ENCODE measurements around the gene FGFR4. TPM values are rescaled to one million over a fixed set of nuclear protein-coding genes. Genes with fewer than 3 reads are reported as not detected.

Gene FGFR4
- total RNA-seq, 2 donors from 2014 or later: 1.7 to 2.4 TPM

DNA sequence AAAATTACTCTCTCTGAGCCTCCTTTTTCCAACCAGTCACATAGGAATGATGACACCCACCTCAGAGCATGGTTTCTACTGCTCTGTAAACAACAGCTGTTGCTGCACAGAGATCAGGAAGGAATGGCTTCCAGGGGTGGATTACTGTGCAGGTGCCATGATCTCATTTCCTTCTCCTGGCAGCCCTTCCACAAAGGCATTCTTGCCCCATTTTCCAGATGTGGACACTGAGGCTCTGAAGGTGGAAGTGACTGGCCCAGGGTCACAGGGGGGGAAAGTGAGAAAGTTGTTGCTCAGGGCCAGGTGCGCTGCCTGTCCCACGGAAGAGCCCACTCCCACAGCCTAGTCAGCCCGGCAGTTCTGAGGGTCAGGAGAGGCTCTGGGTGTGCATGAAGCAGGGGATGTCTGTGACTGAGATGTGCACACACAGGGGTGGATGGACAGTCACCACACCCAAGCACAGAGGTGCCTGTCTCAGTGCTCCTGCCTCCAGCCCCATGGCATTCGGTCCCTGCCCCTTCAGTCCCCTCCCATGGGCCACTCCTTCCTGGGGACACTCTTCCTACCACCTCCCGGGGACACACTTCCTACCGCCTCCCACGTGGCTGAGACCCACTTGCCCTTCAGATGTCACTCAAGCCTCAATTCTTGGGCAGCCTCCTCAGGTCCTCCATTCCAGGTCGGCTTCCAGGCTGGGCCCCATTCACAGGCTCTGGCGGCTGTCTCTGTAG is 17.0 kb downstream of the FGFR4 start:
- Mint-ChIP-seq H3K36me3 (ENCODE audit: low read depth) (no peaks in the 10 kb centered on the region), H3K4me1 (no peaks in the 10 kb centered on the region), H3K4me3 (no peak overlapping the region), H3K27ac (no peak overlapping the region), H3K9me3 (no peaks in the 10 kb centered on the region), H3K27me3 (no peaks in the 10 kb centered on the region)
- no peak for ATAC-seq (replicated peaks)

DNA sequence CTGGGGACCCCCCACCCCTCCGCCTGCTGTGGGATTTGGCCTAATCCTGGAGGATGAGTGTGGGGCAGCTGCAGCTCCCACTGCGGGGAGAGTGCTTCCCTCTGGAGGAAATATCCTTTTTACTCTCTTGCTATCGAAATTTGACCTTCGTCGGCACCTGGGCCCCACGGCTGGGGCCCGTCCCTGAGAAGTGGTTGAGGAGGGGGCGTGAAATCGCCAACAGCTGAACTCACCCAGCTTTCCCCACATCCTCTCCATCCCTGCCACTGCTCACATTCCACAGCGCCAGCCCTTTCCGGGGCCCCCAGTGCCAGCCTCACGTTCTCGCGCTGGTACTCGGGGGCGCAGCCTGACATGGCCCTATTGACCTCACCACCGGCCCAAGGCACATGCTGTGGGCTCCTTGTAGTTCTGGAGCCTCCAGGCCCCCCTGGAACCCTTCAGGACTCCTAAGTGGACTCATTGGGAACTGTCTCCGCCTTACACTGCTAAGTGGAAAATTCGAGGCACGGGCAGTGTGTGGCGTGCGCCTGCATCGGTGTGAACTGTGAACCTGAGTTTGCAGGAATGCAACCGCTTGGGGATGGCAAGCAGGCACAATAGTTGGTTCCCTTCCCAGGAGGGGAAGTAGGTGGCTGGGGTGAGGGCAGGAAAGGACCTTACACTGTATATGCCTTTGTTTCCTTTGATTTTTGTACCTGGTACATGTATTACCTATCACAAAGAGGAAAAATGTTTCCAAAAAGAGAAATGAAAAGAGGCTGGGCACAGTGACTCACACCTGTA is 19.2 kb downstream of the FGFR4 start:
- no peak overlapping the region for H3K27ac Mint-ChIP-seq
- H3K36me3 Mint-ChIP-seq (ENCODE audit: low read depth): no peaks in the 10 kb centered on the region
- H3K27me3 Mint-ChIP-seq: no peaks in the 10 kb centered on the region
- H3K4me3 Mint-ChIP-seq: no peak overlapping the region
- ATAC-seq (replicated peaks): no peak
- H3K9me3 Mint-ChIP-seq: no peaks in the 10 kb centered on the region
- H3K4me1 Mint-ChIP-seq: no peaks in the 10 kb centered on the region

DNA sequence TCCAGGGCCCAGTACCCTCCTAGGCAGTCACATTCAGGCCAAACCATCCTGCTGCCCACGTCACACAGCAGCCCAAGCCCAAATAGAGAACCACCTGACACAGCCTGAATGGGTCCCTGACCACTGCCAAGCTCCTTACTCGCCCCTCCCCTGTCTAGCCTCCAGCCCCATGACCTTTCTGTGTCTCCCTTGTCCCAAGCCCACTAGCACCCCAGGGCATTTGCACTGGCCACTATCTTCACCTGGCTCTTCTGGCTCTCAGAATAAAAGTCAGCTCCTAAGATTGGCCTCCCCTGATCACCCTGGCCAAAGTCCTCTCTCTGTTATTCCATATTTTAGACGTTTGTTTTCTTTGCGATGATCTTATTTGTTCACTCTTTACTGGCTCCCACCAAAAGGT is 20.4 kb downstream of the FGFR4 start:
- H3K4me3 Mint-ChIP-seq: no peak overlapping the region
- H3K27me3 Mint-ChIP-seq: no peaks in the 10 kb centered on the region
- no peaks in the 10 kb centered on the region for H3K9me3 Mint-ChIP-seq
- H3K36me3 Mint-ChIP-seq (ENCODE audit: low read depth): no peaks in the 10 kb centered on the region
- H3K27ac Mint-ChIP-seq: no peak overlapping the region
- peaks cover 5% of the 10 kb centered on the region for H3K4me1 Mint-ChIP-seq
- ATAC-seq (replicated peaks): no peak

DNA sequence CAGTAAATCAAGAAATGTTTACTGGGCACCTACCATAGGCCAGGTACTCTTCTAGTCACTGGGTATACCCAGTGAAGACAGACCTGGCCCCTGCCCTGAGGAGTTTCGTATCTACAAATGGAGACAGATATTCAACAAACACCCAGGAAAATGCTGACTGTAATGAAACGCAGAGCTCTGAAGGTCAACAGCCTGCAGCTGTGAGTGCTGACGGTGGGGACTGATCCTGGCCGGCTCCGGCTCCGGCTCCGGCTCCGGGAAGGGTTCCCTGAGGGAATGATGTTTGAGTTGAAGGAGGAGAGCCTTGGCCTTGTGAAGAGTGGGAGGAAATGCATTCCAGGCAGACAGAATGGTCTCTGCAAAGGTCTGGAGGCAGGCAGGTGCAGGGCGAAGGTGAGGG is 23.1 kb downstream of the FGFR4 start:
- H3K27ac Mint-ChIP-seq: no peak overlapping the region
- H3K36me3 Mint-ChIP-seq (ENCODE audit: low read depth): no peaks in the 10 kb centered on the region
- H3K4me3 Mint-ChIP-seq: no peak overlapping the region
- ATAC-seq (replicated peaks): no peak
- H3K9me3 Mint-ChIP-seq: no peaks in the 10 kb centered on the region
- peaks cover 5% of the 10 kb centered on the region for H3K4me1 Mint-ChIP-seq
- H3K27me3 Mint-ChIP-seq: no peaks in the 10 kb centered on the region

DNA sequence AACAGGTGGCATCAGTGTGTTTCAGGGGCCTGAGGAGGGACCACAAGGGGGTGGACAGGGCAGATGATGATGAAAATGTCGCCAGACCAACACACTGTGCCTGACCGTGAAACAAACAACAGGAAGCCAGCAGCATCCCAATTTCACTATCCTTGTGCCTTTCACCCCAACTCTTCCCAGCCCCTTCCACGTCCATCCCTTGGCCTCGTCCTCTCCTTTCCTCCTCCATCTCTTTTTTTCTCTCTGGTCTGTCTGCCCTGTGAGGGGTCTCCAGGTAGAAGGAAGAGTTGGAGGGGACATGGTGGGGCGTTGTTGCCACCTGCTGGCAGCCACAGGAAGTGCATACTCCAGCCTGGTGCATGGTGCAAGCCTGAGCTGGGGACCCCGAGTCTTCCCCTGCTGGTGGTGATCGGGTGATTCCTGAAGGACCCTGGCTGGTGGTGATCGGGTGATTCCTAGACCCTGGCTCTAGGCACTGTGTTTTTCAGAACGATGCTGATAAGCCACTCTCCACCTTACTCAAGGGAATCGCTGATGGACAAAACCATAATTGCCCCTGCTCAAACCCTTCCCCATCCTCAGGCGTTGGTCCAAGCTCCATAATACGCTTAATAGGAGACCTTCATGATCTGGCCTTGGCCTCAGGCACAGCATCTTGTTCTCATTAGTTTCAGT is 25.1 kb downstream of the FGFR4 start:
- H3K27me3 Mint-ChIP-seq: no peaks in the 10 kb centered on the region
- H3K9me3 Mint-ChIP-seq: no peaks in the 10 kb centered on the region
- peaks cover 13% of the 10 kb centered on the region for H3K4me1 Mint-ChIP-seq
- peak overlapping the region; percentile 72 for H3K27ac Mint-ChIP-seq
- H3K4me3 Mint-ChIP-seq: no peak overlapping the region
- peak; percentile 48 for ATAC-seq (replicated peaks)
- no peaks in the 10 kb centered on the region for H3K36me3 Mint-ChIP-seq (ENCODE audit: low read depth)

- Mint-ChIP-seq H3K27me3 (no peaks in the 10 kb centered on the region), H3K9me3 (no peaks in the 10 kb centered on the region), H3K4me1 (peaks cover 13% of the 10 kb centered on the region), H3K27ac (peak overlapping the region; percentile 63), H3K36me3 (ENCODE audit: low read depth) (no peaks in the 10 kb centered on the region), H3K4me3 (no peak overlapping the region)
- ATAC-seq (replicated peaks): no peak
These were observed 26.0 kb downstream of the FGFR4 start for GRCh38 chr5:177112589-177113220.

DNA sequence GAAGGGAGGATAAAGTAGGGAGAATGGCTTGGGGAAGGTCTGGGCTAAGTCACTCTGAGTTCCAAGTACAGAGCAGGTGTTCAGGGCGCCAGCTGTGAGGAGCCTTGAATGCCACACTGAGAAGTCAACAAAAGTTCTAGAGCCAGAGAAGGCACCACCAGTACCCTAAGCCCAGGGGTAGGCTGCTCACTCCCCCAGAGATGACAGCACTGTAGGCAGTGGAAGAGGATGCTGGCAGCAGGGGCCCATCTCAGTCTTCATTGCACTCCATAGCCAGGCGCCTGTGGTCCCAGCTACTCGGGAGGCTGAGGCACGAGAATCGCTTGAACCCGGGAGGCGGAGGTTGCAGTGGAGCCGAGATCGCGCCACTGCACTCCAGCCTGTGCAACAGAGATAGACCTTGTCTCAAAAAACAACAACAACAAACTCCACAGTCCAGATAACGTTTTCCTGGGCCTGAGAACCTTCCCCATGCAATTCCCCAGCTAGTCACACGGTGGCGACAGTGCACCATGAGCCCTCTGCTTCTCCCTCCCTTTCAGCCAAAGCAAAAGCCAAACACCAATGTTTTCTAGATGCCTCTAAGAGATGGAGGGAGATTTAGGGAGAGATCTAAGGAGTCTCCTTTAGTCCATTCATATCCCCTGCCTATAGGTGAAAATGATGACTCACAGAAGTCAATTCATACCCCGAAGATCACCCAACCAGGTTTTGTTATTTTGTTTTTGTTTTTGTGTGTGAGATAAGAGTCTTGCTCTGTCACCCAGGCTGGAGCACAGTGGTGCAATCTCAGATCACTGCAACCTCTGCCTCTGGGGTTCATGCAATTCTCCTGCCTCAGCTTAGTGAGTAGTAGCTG is 27.1 kb downstream of the FGFR4 start:
- peak; percentile 45 for ATAC-seq (replicated peaks)
- H3K4me1 Mint-ChIP-seq: peaks cover 13% of the 10 kb centered on the region
- H3K36me3 Mint-ChIP-seq (ENCODE audit: low read depth): no peaks in the 10 kb centered on the region
- no peaks in the 10 kb centered on the region for H3K27me3 Mint-ChIP-seq
- H3K4me3 Mint-ChIP-seq: peak overlapping the region; percentile 2
- peak overlapping the region; percentile 63 for H3K27ac Mint-ChIP-seq
- no peaks in the 10 kb centered on the region for H3K9me3 Mint-ChIP-seq

- H3K9me3 Mint-ChIP-seq: no peaks in the 10 kb centered on the region
- peak overlapping the region; percentile 76 for H3K4me3 Mint-ChIP-seq
- peak; percentile 100 for ATAC-seq (replicated peaks)
- H3K36me3 Mint-ChIP-seq (ENCODE audit: low read depth): no peaks in the 10 kb centered on the region
- no peaks in the 10 kb centered on the region for H3K27me3 Mint-ChIP-seq
- peak overlapping the region; percentile 81 for H3K27ac Mint-ChIP-seq
- peaks cover 10% of the 10 kb centered on the region for H3K4me1 Mint-ChIP-seq
These were observed 30.1 kb downstream of the FGFR4 start for GRCh38 chr5:177116631-177117373.

DNA sequence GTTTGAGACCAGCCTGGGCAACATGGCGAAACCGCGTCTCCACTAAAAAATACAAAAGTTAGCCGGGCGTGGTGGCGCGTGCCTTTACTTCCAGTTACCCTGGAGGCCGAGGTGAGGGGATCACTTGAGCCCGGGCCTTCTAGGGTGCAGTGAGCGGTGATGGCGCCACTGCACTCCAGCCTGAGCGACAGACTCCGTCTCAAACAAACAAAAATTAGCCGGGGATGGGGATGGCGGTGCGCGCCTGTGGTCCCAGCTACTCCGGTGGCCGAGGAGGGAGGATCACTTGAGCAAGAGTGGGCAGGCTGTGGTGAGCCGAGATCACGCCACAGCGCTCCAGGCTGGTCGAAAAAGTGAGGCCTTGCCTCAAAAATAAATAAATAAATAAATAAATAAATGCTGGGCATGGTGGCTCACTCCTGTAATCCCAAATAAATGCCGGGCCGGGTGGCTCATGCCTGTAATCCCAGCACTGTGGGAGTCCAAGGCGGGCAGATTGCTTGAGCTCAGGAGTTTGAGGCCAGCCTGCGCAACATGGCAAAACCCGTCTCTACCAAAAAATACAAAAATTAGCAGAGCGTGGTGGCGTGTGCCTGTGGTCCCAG is 30.8 kb downstream of the FGFR4 start:
- no peaks in the 10 kb centered on the region for H3K9me3 Mint-ChIP-seq
- no peak for ATAC-seq (replicated peaks)
- peak overlapping the region; percentile 81 for H3K27ac Mint-ChIP-seq
- H3K27me3 Mint-ChIP-seq: no peaks in the 10 kb centered on the region
- peaks cover 8% of the 10 kb centered on the region for H3K4me1 Mint-ChIP-seq
- no peaks in the 10 kb centered on the region for H3K36me3 Mint-ChIP-seq (ENCODE audit: low read depth)
- peak overlapping the region; percentile 76 for H3K4me3 Mint-ChIP-seq

GRCh38 chr5:177122566-177122965 is 35.9 kb downstream of the FGFR4 start:
- Mint-ChIP-seq H3K36me3 (ENCODE audit: low read depth) (no peaks in the 10 kb centered on the region), H3K9me3 (no peaks in the 10 kb centered on the region), H3K27ac (no peak overlapping the region), H3K4me3 (no peak overlapping the region), H3K4me1 (no peaks in the 10 kb centered on the region), H3K27me3 (no peaks in the 10 kb centered on the region)
- ATAC-seq (replicated peaks): no peak

GRCh38 chr5:177123789-177124485 is 37.2 kb downstream of the FGFR4 start:
- Mint-ChIP-seq H3K9me3 (no peaks in the 10 kb centered on the region), H3K4me1 (peaks cover 9% of the 10 kb centered on the region), H3K27ac (no peak overlapping the region), H3K4me3 (no peak overlapping the region), H3K27me3 (no peaks in the 10 kb centered on the region), H3K36me3 (ENCODE audit: low read depth) (no peaks in the 10 kb centered on the region)
- ATAC-seq (replicated peaks): peak; percentile 22

DNA sequence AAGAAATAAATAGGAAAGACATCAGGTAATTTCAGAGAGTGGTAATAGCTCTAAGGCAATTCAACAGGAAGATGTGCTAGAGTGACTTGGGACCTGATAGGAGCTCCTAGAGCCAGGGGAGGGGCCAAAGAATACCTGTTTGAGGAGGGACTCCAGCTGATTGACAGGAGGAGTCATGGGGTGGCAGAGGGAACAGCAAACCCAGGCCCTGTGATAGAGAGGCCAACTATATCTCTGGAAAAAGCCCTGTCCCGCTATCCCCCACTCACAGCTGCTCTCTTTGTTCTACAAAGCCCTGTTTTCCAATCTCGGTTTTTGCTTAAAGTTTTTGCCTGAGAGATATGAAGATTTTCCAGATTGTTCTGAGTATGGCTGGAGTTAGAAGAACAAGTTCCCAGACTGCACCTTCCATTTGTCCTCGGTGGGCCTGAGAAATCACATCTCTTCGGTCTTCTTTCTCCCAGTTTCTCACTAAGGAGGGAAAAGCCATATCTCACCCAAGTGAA is 37.8 kb downstream of the FGFR4 start:
- Mint-ChIP-seq H3K4me3 (no peak overlapping the region), H3K4me1 (peaks cover 15% of the 10 kb centered on the region), H3K36me3 (ENCODE audit: low read depth) (no peaks in the 10 kb centered on the region), H3K27me3 (no peaks in the 10 kb centered on the region), H3K9me3 (no peaks in the 10 kb centered on the region), H3K27ac (no peak overlapping the region)
- ATAC-seq (replicated peaks): peak; percentile 74

Measured in activated T-helper 17 cell treated with anti-CD3 and anti-CD28 coated beads, Interleukin-2, amount 50 U/mL, for 72 hours (primary cell).